ENCODE data around the gene ANKS1A.

ANKS1A gene

DNA sequence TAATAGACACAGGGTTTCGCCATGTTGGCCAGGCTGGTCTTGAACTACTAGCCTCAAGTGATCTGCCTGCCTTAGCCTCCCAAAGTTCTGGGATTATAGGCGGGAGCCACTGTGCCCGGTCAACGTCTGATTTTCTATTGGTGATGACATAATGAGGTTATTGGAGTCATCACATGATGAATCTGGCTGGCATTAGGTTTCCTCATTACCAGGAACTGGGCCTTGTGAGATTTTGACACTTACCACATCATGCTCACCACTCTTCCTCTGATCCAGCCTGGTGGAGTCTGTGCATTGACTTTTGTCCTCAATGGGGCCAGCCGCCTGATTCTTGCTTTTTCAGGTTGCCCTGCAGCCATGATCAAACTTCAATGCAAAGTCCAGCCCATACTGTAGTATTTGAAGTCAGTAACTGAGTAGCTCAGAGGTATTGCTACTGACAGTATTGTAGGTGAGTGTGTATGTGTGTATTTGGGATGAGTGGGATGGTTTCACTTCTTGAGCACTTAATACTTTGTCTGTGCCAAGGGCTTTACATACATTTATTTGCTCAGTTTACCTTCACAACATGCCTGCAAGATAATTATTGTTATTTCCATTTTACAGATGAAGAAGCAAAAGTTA lies 16.0 kb downstream of the ANKS1A start:
- Histone ChIP-seq H3K4me1 (ENCODE audit: control insufficient read depth, insufficient read depth, low read length, poor library complexity, severe bottlenecking) (no peaks in the 10 kb centered on the region), H3K36me3 (ENCODE audit: control insufficient read depth, insufficient read depth, low read length) (peaks cover 4% of the 10 kb centered on the region)
- 92 to 100% methylated on average over 1 to 2 of the region's 5 CpGs for WGBS, 2 experiments (ENCODE audit: insufficient coverage in 2 of 2)

DNA sequence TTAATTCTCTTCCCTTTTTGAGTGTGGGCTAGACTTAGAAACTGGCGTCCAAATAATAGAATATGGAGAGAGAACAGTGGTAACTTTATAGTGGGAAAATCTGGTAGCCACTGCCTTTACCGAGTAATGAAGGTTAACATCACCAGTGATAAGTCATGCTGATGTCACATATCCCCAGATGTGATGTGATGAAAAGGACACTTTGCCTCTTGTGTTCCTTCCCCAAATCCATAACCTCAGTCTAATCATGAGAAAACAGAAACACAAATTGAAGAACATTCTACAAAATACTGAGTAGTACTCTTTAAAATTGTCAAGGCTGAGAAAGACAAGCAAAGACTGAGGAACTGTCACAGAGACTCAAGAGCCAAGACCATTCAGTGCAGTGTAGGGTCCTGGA lies 17.8 kb downstream of the ANKS1A start:
- H3K9me3 ChIP-seq (ENCODE audit: control insufficient read depth, low read length), result no peaks in the 10 kb centered on the region
- H3K4me3 ChIP-seq (ENCODE audit: extremely low read depth, insufficient read depth, low read length, poor library complexity, severe bottlenecking), result no peak overlapping the region
- no CpG with 5 or more reads among the region's 2 CpGs for WGBS, 2 experiments (ENCODE audit: insufficient coverage in 2 of 2)
- no peak overlapping the region for H3K27ac ChIP-seq (ENCODE audit: low read depth, low read length, severe bottlenecking)
- H3K4me1 ChIP-seq (ENCODE audit: control insufficient read depth, insufficient read depth, low read length, poor library complexity, severe bottlenecking), result no peaks in the 10 kb centered on the region
- peaks cover 4% of the 10 kb centered on the region for H3K36me3 ChIP-seq (ENCODE audit: control insufficient read depth, insufficient read depth, low read length)

More for the DNA sequence above, 16.0 kb downstream of the ANKS1A start:
- H3K4me3 ChIP-seq (ENCODE audit: extremely low read depth, insufficient read depth, low read length, poor library complexity, severe bottlenecking), result no peak overlapping the region
- no peak overlapping the region for H3K27ac ChIP-seq (ENCODE audit: low read depth, low read length, severe bottlenecking)
- no peaks in the 10 kb centered on the region for H3K9me3 ChIP-seq (ENCODE audit: control insufficient read depth, low read length)

DNA sequence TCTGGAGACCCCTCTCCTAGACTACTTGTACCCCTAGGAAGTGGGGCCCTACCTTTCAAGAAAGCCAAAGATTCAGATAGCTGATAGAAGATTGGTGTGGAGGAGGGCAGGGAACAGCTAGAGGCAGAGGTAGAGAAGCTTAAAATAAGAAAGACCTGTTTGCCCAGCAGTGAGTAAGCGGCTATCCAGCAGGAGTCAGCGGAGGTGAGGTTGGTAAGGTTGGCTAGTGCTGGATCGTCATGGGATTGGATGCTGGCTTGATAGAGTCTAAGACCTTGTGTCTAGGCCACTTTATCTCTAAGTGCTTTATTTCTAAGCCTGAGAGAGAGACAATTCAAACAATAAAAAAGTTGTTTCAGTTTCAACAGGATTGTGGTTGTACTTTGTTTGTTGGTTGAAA lies 19.1 kb downstream of the ANKS1A start:
- no peak overlapping the region for H3K27ac ChIP-seq (ENCODE audit: low read depth, low read length, severe bottlenecking)
- peaks cover under 1% of the 10 kb centered on the region for H3K36me3 ChIP-seq (ENCODE audit: control insufficient read depth, insufficient read depth, low read length)
- 97 to 100% methylated on average over 1 to 3 of the region's 3 CpGs for WGBS, 2 experiments (ENCODE audit: insufficient coverage in 2 of 2)
- no peaks in the 10 kb centered on the region for H3K9me3 ChIP-seq (ENCODE audit: control insufficient read depth, low read length)
- peaks cover 5% of the 10 kb centered on the region for H3K4me1 ChIP-seq (ENCODE audit: control insufficient read depth, insufficient read depth, low read length, poor library complexity, severe bottlenecking)
- H3K4me3 ChIP-seq (ENCODE audit: extremely low read depth, insufficient read depth, low read length, poor library complexity, severe bottlenecking), result no peak overlapping the region

DNA sequence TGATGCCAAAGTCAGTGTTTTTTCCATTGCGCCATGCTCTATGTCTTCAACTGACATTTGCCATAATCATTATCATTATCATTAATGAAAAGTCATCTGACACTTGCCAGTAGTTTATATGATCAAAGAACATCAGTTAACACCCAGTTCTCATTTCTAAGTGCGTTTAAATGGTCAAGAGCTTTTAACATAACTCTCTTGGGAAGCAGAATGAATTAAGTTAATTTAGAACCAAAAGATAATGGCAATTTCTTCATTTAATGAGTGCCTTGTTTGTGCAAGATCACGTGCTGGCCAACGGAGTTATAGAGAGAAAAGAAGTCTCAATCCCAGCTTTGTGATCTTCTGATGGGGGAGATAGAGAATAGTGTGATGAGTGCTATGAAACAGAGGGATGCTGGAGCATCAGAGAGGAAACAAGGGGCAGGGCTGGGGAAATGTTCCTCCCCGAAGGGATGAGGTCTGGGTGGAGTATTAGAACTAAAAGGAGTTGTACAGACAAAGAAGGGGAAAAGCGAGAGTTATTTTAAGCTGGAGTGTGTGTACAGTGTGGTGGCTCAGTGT lies 20.3 kb downstream of the ANKS1A start:
- H3K27ac ChIP-seq (ENCODE audit: low read depth, low read length, severe bottlenecking), result no peak overlapping the region
- no peaks in the 10 kb centered on the region for H3K9me3 ChIP-seq (ENCODE audit: control insufficient read depth, low read length)
- peaks cover 5% of the 10 kb centered on the region for H3K4me1 ChIP-seq (ENCODE audit: control insufficient read depth, insufficient read depth, low read length, poor library complexity, severe bottlenecking)
- no peak overlapping the region for H3K4me3 ChIP-seq (ENCODE audit: extremely low read depth, insufficient read depth, low read length, poor library complexity, severe bottlenecking)
- WGBS, 2 experiments (ENCODE audit: insufficient coverage in 2 of 2), result 86 to 92% methylated on average over 5 of the region's 6 CpGs
- no peaks in the 10 kb centered on the region for H3K36me3 ChIP-seq (ENCODE audit: control insufficient read depth, insufficient read depth, low read length)

DNA sequence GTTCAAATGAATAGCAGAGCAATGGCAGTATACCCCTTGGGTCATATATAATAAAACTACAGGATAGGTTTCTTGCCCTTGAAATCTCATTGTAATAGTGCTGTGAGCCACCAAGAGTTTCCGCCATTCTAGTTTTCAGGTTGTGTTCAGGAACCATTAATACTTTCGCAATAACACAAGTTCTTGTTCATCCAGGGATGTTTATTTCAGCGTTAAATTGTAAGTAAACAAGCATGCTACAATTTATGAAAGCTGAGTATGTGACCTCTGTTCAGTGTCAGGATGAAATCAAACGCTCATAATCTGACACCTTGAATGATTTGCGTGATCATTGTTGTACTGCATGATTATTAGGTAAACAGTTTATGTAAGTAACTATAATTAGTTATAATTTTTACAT lies 22.8 kb downstream of the ANKS1A start:
- WGBS, 2 experiments (ENCODE audit: insufficient coverage in 2 of 2), result 98 to 100% methylated on average over 2 to 4 of the region's 5 CpGs
- H3K36me3 ChIP-seq (ENCODE audit: control insufficient read depth, insufficient read depth, low read length), result no peaks in the 10 kb centered on the region
- H3K4me3 ChIP-seq (ENCODE audit: extremely low read depth, insufficient read depth, low read length, poor library complexity, severe bottlenecking), result no peak overlapping the region
- H3K4me1 ChIP-seq (ENCODE audit: control insufficient read depth, insufficient read depth, low read length, poor library complexity, severe bottlenecking), result peaks cover 5% of the 10 kb centered on the region
- H3K27ac ChIP-seq (ENCODE audit: low read depth, low read length, severe bottlenecking), result no peak overlapping the region
- H3K9me3 ChIP-seq (ENCODE audit: control insufficient read depth, low read length), result no peaks in the 10 kb centered on the region

DNA sequence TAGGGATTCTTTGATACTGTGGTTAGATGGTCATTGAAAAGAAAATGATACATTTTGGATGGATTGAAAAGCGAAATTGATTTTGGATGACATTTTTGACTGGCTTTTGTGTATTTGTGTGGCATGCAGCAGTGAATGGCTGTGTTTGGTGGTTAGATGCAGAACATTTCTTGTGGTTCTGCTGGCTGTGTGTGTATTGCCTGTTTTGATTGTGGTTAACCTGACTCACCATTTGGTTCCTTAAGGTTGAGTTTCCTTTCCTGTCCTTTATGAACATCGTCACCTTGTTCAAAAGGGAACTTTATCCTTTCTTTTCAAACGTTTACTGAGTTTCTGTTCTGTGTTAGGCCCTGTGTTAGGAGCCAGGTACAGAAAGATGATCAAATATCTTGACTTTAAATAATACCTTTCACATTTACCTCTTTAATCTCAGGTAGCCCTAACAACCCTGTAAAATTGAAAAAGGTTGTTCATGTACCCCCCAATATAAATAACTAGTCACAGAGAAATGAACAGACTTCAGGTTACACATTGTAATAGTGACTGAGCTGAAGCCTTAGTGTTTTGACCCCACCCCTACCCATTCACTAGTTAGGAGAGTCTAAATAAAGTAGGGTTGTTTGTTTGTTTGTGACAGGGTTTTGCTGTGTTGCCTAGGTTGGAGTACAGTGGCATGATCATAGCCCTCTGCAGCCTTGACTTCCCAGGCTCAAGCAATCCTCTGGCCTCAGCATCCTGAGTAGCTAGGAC lies 23.8 kb downstream of the ANKS1A start:
- Histone ChIP-seq H3K36me3 (ENCODE audit: control insufficient read depth, insufficient read depth, low read length) (peaks cover 2% of the 10 kb centered on the region), H3K27ac (ENCODE audit: low read depth, low read length, severe bottlenecking) (no peak overlapping the region), H3K4me1 (ENCODE audit: control insufficient read depth, insufficient read depth, low read length, poor library complexity, severe bottlenecking) (peaks cover 5% of the 10 kb centered on the region), H3K4me3 (ENCODE audit: extremely low read depth, insufficient read depth, low read length, poor library complexity, severe bottlenecking) (no peak overlapping the region), H3K9me3 (ENCODE audit: control insufficient read depth, low read length) (no peaks in the 10 kb centered on the region)
- WGBS, 2 experiments (ENCODE audit: insufficient coverage in 2 of 2), result 84 to 94% methylated on average over 1 to 3 of the region's 3 CpGs

DNA sequence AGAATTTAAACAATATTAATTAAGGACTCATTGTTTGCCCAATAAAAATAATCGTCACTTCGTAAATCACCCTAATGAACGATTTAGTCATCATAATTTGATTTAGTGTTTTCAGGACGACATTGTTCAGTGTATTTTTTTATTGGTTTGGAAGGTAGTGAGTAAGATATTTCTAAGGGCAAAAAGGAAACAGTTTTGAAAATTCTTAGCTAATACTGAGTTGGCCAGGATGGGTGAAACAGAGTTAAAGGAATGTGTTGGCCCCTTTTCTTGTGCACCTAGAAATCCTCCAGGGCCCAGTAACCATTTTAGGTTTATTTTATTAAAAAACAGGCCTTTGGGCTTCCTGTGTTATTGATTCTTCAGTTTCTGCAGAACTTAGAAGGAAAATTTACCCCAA lies 25.3 kb downstream of the ANKS1A start:
- H3K9me3 ChIP-seq (ENCODE audit: control insufficient read depth, low read length), result no peaks in the 10 kb centered on the region
- H3K36me3 ChIP-seq (ENCODE audit: control insufficient read depth, insufficient read depth, low read length), result peaks cover 9% of the 10 kb centered on the region
- H3K4me1 ChIP-seq (ENCODE audit: control insufficient read depth, insufficient read depth, low read length, poor library complexity, severe bottlenecking), result peaks cover 5% of the 10 kb centered on the region
- WGBS, 2 experiments (ENCODE audit: insufficient coverage in 2 of 2), result 100% methylated on average over 1 to 4 of the region's 4 CpGs
- H3K4me3 ChIP-seq (ENCODE audit: extremely low read depth, insufficient read depth, low read length, poor library complexity, severe bottlenecking), result no peak overlapping the region
- no peak overlapping the region for H3K27ac ChIP-seq (ENCODE audit: low read depth, low read length, severe bottlenecking)

DNA sequence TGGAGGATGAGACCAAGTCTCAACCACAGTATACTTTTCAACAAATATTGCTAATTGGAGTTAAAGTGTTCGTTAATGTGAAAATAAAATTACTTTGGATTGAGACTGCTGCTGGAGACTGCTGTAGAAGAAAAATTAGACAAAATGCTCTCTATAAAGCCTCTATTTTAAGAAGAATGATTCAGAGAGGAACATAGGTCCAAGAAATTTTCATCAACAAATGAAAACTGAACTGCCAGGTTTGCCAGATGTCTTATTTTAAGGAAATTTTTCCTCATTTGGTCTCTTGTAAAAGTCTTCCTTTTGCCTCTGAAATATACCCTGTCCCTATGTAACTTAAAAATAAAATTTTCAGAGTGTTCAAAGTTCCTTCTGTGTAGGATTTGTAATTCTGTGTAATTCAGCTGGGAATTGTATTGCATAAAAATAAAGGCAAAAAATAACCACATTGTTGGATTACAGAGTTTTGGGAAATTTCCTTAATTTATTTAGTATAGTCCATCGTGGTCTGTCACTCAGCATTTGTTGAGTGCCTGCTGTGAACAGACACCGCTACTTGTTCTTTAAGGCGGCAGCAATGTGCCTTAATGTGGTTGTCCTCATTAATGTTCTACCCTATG lies 27.4 kb downstream of the ANKS1A start:
- H3K36me3 ChIP-seq (ENCODE audit: control insufficient read depth, insufficient read depth, low read length), result peaks cover 11% of the 10 kb centered on the region
- H3K9me3 ChIP-seq (ENCODE audit: control insufficient read depth, low read length), result no peaks in the 10 kb centered on the region
- no peak overlapping the region for H3K4me3 ChIP-seq (ENCODE audit: extremely low read depth, insufficient read depth, low read length, poor library complexity, severe bottlenecking)
- 100% methylated on average over 1 of the region's 4 CpGs for WGBS, 2 experiments (ENCODE audit: insufficient coverage in 2 of 2)
- H3K4me1 ChIP-seq (ENCODE audit: control insufficient read depth, insufficient read depth, low read length, poor library complexity, severe bottlenecking), result peaks cover 5% of the 10 kb centered on the region
- H3K27ac ChIP-seq (ENCODE audit: low read depth, low read length, severe bottlenecking), result no peak overlapping the region

DNA sequence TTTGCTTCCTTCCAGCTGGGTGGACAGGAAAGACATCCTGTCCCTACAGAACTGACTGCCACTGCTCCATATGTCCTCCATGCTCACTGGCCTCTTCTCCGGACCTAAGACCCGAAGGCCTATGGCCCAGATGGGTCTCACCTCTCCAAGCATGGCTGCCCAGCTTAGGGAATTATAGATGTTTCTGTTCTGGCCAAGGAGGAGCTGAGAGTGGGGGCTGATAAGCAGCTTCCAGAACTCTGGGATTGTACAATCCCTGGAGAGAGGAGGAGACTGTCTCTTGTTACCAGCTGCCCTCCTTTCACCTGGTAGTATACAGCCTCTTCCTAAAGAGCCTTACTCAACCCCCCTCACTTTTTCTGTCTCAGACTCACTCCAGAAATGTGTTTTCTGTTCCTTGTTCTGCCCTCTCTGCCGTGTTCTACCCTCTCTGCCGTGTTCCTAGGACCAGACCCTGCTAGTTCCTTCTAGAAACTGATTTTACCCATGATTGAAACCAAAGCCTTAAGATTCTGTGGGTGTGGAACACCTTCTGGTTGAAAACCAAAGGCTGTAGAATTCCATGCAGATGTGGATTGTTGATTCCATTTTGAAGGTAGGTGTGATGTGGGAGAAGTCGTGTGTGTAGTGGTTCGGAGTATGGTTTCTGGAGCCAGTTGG lies 28.7 kb downstream of the ANKS1A start:
- Histone ChIP-seq H3K36me3 (ENCODE audit: control insufficient read depth, insufficient read depth, low read length) (peaks cover 15% of the 10 kb centered on the region), H3K4me3 (ENCODE audit: extremely low read depth, insufficient read depth, low read length, poor library complexity, severe bottlenecking) (no peak overlapping the region)
- 94 to 100% methylated on average over 2 of the region's 6 CpGs for WGBS, 2 experiments (ENCODE audit: insufficient coverage in 2 of 2)

DNA sequence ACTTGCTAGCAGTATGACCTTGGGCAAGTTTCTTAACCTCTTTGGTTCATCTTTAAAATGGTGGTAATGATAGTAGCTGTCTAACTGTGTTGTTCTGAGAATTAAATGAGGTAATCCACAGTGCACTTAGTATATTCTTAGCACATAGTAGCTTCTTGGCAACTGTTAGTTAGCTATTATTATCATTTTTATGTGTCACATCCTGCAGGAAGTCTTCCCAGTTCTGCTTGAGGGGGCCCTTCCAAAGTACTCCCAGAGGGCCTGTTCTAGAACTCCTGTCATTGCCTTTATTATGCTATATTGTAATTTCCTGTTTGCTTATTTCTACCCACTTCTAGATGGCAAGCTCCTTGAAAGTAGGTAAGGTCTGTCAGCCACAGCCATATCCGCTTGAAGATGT lies 30.6 kb downstream of the ANKS1A start:
- Histone ChIP-seq H3K27ac (ENCODE audit: low read depth, low read length, severe bottlenecking) (no peak overlapping the region), H3K4me3 (ENCODE audit: extremely low read depth, insufficient read depth, low read length, poor library complexity, severe bottlenecking) (no peak overlapping the region), H3K36me3 (ENCODE audit: control insufficient read depth, insufficient read depth, low read length) (peaks cover 15% of the 10 kb centered on the region), H3K9me3 (ENCODE audit: control insufficient read depth, low read length) (no peaks in the 10 kb centered on the region), H3K4me1 (ENCODE audit: control insufficient read depth, insufficient read depth, low read length, poor library complexity, severe bottlenecking) (no peaks in the 10 kb centered on the region)
- 100% methylated on average over 1 of the region's 1 CpG; no CpG with 5 or more reads in 1 of the 2 experiments for WGBS, 2 experiments (ENCODE audit: insufficient coverage in 2 of 2)

More for the DNA sequence above, 28.7 kb downstream of the ANKS1A start:
- Histone ChIP-seq H3K4me1 (ENCODE audit: control insufficient read depth, insufficient read depth, low read length, poor library complexity, severe bottlenecking) (peaks cover 2% of the 10 kb centered on the region), H3K27ac (ENCODE audit: low read depth, low read length, severe bottlenecking) (no peak overlapping the region), H3K9me3 (ENCODE audit: control insufficient read depth, low read length) (no peaks in the 10 kb centered on the region)
